GM19035 (cell line): ENCODE results near the gene CARD11.

Experiments used
- ATAC-seq: cut with Tn5 transposase; IDR thresholded peaks from one replicate; pipeline ENCODE4 v1.9.1; 2021; ENCODE audit not compliant: unreplicated experiment

The CARD11 gene

GRCh38 chr7:3043544-3044371 is at the start of gene CARD11:
TSS of gene CARD11 (minus strand) at chr7:3043867. CDS start at chr7:2958506, 85,361 bp downstream.
- ATAC-seq: no peak

DNA sequence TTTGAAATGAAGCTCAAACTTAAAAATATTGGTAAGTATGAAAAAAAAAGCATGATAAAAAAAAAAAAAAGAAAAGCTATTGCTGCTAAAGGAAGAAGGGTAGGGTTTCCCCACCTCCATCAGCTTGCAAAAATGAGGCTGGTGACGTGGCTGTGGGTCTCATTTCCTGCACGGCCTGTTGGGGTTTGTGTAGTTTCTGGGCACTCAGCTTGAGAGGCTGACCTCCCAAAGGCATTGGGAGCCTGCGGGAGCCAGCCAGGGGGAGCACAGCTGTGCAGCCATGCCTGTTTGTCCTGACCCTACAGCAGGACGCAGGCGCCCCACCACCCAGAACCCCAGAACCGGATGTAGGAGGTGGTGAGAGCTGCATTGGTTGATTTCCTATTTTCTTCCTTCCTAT is 48.8 kb upstream of the CARD11 start:
- peak; percentile 66 for ATAC-seq

DNA sequence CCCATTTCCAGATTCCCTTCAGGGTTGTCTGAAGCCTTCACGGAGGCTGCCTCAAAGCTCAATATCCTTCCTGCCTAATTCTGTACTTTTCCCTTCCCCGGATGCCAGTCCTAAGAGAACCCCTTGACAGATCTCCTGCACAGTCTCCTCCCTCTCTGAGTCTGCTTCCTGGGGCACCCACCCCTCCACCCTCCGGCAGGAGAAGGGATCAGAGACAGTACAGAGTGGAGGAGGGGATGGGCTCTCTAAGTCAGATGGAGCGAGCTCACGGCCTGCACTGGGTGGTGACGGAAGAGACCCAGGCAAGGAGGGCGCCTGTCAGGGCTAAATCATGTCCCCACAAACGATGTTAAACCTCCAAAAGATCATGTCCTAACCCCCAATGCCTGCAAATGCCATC is 48.0 kb upstream of the CARD11 start:
- no peak for ATAC-seq

GRCh38 chr7:3089493-3089892 is 45.8 kb upstream of the CARD11 start:
- no peak for ATAC-seq

DNA sequence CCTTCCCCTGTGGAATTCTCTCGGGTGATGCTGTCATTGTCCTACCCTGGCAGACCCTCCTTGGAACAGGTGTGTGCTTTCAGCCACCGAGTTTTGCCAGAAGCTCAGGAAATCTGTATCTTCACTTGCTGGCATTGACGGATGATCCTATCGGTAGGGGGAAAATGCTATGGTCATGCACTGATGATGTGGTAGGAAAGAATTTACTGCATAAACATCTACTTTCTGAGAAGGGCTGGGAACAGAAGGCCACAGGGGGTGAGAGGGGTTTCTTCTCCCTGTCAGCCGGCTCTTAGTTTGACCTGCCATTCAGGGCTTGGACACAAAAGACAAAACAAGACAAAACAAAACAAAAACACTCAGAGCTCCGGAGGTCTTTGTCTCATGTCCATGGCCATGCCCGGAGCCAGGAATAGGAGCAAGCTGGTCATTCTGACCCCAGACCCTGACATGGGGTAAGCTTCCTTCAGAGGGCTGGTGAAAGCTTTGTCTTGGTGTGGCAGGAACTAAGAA is 43.6 kb upstream of the CARD11 start:
- no peak for ATAC-seq

DNA sequence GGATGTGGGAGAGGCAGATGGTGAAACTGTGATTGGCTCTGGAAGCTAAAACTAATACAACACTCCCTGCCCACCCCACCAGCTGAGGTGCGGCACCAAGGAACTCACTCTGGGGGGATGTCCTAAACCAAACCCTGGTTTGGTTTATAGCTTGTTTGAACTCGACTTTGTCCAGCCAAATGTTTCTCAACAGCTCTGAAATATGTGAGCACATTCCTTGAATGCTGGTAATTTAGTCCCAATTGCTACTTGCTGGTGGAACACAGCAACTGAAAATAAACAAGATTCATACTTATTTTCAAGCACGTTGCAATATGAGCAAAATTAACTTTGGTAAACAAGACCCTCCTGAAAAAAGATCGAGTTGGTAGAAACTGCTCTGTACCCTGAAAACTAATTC is 39.7 kb upstream of the CARD11 start:
- no peak for ATAC-seq

GRCh38 chr7:3082831-3083230 is 39.2 kb upstream of the CARD11 start:
- ATAC-seq: no peak

DNA sequence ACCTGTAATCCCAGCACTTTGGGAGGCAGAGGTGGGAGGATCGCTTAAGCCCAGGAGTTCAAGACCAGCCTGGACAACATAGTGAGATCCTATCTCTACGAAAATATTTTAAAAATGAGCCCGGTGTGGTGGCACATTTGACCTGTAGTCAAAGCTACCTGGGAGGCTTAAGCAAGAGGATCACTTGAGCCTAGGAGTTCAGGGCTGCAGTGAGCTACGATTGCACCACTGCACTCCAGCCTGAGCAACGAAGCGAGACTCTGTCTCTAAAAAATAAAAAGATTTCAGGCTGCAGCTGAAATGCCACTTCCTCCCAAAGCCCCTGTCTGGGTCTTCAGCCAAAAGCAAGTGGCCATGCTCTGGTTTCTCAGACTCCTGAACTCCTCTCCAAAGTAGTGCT is 38.7 kb upstream of the CARD11 start:
- ATAC-seq: no peak

GRCh38 chr7:3080106-3080505 is 36.4 kb upstream of the CARD11 start:
- no peak for ATAC-seq

DNA sequence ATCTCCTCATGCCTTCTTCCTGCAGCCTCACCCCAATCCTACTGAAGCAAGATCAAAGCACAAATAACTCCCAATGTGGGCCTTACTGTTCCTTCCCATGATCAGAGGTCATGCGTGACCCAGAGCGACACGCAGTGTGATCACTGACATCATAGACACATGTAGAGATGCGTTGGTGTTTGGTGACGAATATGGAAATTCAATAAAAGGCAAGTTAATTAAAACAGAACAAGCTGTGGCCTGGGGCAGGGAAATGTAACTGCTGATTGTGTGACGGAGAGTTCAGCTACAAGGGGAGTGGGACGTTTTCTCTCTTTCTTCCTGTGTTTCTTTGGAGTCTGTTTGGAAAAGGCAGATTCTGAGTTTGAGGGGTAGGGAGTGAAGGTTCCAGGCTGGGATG is 34.8 kb upstream of the CARD11 start:
- ATAC-seq: no peak

GRCh38 chr7:3076700-3077099 is 33.0 kb upstream of the CARD11 start:
- no peak for ATAC-seq

DNA sequence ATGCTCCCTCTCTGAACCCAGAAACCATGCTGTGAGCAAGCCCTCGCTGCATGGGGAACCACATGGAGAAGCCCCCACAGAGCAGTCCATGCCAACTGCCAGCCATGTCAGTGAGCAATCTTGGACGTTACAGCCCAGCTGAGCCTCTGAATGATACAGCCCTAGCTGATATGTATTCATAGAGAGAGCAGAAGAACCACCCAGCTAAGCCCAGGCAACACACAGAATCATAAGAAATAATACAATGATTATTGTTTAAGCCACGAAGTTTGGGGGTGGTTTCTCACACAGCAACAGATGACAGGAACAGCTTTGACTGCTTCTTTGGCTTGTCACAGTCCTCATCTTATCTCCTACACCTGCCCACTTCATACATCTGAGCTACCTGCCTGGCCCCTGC is 32.5 kb upstream of the CARD11 start:
- no peak for ATAC-seq

DNA sequence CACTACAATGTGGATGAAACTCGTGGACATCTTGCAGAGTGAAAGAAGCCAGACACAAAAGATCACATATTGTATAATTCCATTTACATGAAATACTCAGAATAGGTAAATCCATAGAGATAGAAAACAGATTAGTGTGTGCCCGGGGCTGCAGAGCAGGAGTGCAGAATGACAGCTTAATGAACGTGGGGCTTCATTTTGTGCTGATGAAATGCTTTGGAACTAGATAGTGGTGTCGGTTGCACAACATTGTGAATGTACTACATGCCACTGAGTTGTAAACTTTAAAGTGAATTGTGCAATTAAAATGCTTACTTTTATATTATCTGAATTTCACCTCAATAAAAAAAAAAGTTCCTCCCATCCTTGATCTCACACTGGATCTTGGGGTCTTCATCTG is 31.8 kb upstream of the CARD11 start:
- no peak for ATAC-seq

- no peak for ATAC-seq
Measured at GRCh38 chr7:3074459-3074821, 30.8 kb upstream of the CARD11 start.

DNA sequence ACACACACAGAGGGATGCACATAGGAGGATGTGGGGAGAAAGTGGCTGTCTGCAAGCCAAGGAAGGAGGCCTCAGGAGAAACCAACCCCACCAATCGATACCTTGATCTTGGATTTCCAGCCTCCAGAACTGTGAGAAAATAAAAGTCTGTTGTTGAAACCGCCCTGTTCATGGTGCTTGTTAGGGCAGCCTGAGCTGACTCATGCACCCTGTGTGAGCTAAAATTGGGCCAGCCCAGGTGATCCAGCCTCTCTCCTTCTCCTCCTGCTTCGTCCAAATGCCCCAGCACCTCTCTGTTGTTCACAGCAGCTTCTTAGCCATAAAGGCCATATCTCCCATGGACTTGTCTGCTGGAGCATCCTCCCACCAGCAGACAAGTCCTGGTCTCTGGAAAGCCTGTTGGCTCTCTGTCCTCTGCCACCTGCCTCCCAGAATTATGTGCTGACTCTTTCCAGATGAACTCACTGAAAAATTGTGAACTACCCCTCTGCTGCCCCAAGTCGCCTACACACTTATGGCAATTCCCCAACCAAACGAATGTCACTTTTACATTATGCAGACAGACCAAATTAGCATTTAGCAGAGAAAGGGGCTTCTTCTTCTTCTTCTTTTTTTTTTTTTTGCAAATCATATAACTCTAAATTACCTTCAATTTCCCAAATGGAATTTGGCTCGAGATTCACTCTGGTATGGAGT is 30.2 kb upstream of the CARD11 start:
- ATAC-seq: no peak

- no peak for ATAC-seq
Measured at GRCh38 chr7:3070908-3071307, 27.2 kb upstream of the CARD11 start.

DNA sequence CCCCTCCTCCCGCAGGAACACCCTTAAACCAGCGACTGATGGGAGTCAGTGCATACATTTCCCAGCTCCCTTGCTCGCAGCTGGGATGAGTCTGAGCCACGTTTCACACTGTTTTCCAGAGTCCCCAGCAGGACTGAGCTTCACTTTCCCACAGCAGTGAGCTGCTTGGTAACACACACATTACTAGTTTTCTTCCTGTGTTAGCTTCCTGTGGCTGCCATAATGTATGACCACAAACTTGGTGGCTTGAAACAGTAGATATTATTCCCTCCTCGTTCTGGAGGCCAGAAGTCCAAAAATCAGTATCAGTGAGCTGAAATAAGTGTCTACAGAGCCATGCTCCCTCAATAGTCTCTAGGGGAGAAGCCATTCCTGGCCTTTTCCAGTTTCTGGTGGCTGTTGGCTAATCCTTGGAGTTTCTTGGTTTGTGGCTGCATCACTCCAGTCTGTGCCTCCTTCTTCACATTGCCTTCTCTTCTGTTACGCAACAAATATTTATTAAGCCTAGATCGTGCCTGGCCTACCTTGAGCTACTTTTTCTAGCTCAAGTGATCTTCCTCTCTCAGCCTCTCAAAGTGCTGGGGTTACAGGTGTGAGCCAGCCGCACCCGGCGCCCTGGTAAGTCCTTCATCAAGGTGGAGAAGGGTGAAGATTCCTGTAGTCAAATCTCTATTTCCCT is 26.2 kb upstream of the CARD11 start:
- ATAC-seq: no peak

DNA sequence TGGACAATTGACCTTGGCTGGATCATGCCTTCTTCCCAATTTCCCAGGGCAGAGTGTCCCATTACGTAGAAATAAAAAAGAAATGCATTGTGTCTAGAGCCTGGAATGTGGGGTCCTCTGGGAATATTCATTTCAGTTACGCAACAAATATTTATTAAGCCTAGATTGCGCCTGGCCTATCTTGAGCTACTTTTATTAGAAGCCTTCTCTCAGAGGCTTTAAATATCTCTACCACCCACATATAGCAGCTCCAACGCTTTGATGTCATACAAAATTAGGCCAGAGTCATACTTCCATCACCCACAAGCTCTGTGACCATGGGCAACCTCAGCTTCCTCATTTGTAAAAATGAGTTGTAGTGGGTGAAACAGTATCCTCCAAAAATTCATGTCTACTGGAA is 24.9 kb upstream of the CARD11 start:
- ATAC-seq: no peak

DNA sequence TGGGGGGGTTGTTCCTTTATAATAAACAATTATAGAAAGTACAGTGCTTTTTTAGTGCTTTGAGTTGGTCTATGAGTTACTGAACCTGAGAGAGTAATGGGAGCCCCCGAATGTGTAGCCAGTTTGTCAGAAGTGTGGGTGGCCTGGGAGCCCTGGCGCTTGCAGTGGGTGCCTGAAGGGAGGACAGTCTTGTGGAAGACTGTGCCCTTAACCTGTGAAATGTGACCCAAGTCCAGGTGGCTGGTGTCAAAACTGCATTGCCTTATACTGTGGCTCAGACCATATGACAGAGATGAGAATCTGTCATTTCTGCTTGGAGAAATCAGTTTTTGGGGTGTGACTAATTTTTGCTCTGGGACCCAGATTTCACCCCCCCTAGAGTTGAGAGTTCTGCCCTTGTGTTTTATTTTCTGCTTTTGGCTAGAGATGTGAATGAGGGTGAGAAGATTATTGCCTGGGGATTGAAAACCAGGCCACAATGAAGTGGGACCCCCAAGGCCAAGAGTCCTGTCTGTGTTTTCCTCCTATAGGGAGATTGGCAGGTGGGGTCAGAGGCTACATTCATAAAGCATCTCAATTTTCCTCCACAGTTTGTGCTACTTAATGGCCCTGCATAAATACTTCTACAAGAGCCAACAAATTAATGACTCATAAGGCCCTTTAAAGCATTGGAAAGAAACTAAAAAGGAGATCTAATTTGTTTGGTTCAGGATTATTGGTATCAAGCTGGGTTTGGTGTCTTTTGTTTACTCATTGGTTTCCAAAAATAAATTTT is 24.1 kb upstream of the CARD11 start:
- ATAC-seq: no peak

GRCh38 chr7:3067193-3067592 is 23.5 kb upstream of the CARD11 start:
- ATAC-seq: no peak

GRCh38 chr7:3066506-3066905 is 22.8 kb upstream of the CARD11 start:
- ATAC-seq: no peak
